Cardiac atrium fibroblast (primary cell): ENCODE data around the gene LST1. TPM values are rescaled to one million over a fixed set of nuclear protein-coding genes. Genes with fewer than 3 reads are reported as not detected.

Experiments used
- total RNA-seq: library from RNA; depleted of rRNA; stranded (reverse); fragments of >200 nt; gene quantifications from 2 replicates; pipeline ENCODE4 v1.2.3, GENCODE V29; 2015

Gene LST1
- 1.8 TPM in 1 of 2 replicates, not detected in the other for total RNA-seq

GRCh38 chr6:31586008-31586407, at the start of gene LST1:
Gene LST1, plus strand, starts transcription at chr6:31586277. Its CDS starts 1,023 bp downstream, at chr6:31587300.

GRCh38 chr6:31541658-31542521, 44.2 kb upstream of the LST1 start, which contains the start of gene DDX39B:
Gene DDX39B, minus strand, starts transcription at chr6:31542003. Its CDS starts 1,471 bp downstream, at chr6:31540532.

GRCh38 chr6:31546339-31546957, 39.6 kb upstream of the LST1 start, which contains the start of gene ATP6V1G2:
Gene ATP6V1G2, minus strand, starts transcription at chr6:31546608. Its CDS starts 49 bp downstream, at chr6:31546559.

GRCh38 chr6:31546958-31547726, 38.9 kb upstream of the LST1 start, which contains the start of gene NFKBIL1:
Gene NFKBIL1, plus strand, starts transcription at chr6:31547608. Its CDS starts 87 bp downstream, at chr6:31547695.

GRCh38 chr6:31572041-31572911, 13.8 kb upstream of the LST1 start, which contains the start of gene LTA:
Gene LTA, plus strand, starts transcription at chr6:31572289. Its CDS starts 454 bp downstream, at chr6:31572743.

GRCh38 chr6:31575335-31575901, 10.7 kb upstream of the LST1 start, which contains the start of gene TNF:
Gene TNF, plus strand, starts transcription at chr6:31575565. Its CDS starts 177 bp downstream, at chr6:31575742.

GRCh38 chr6:31582230-31582643, 3.8 kb upstream of the LST1 start, which contains the start of gene LTB:
Gene LTB, minus strand, starts transcription at chr6:31582424. Its CDS starts 7 bp downstream, at chr6:31582417.

GRCh38 chr6:31614684-31615578, 28.9 kb downstream of the LST1 start, which contains the start of gene AIF1:
Gene AIF1, plus strand, starts transcription at chr6:31615234. Its CDS starts 96 bp downstream, at chr6:31615330.

GRCh38 chr6:31620586-31621319, 34.7 kb downstream of the LST1 start, which contains the start of gene PRRC2A:
Gene PRRC2A, plus strand, starts transcription at chr6:31620715. Its CDS starts 2,075 bp downstream, at chr6:31622790.

Other genes with a start within 250 kb of the LST1 start
- 105 and 210 TPM in 2 replicates for gene HLA-B, start 229.1 kb upstream of the LST1 start, total RNA-seq
- 39.0 and 58.8 TPM in 2 replicates for gene MICA, start 182.7 kb upstream of the LST1 start, total RNA-seq
- 7.2 and 7.9 TPM in 2 replicates for gene MICB, start 88.1 kb upstream of the LST1 start, total RNA-seq
- gene MCCD1, start 57.3 kb upstream of the LST1 start, total RNA-seq, result not detected in 2 replicates
- gene DDX39B, start 44.3 kb upstream of the LST1 start, total RNA-seq, result 272 and 278 TPM in 2 replicates
- 1.3 TPM in 2 replicates for gene ATP6V1G2, start 39.7 kb upstream of the LST1 start, total RNA-seq
- 16.5 and 24.9 TPM in 2 replicates for gene NFKBIL1, start 38.7 kb upstream of the LST1 start, total RNA-seq
- gene LTA, start 14.0 kb upstream of the LST1 start, total RNA-seq, result not detected in 2 replicates
- gene TNF, start 10.7 kb upstream of the LST1 start, total RNA-seq, result 0.16 and 0.54 TPM in 2 replicates
- not detected in 2 replicates for gene LTB, start 3.9 kb upstream of the LST1 start, total RNA-seq
- gene NCR3, start 6.7 kb downstream of the LST1 start, total RNA-seq, result not detected in 2 replicates
- gene AIF1, start 29.0 kb downstream of the LST1 start, total RNA-seq, result not detected in 2 replicates
- 59.4 and 74.7 TPM in 2 replicates for gene PRRC2A, start 34.4 kb downstream of the LST1 start, total RNA-seq
- gene BAG6, start 66.4 kb downstream of the LST1 start, total RNA-seq, result 200 and 228 TPM in 2 replicates
- 7.6 TPM in 1 of 2 replicates, not detected in the other for gene APOM, start 69.6 kb downstream of the LST1 start, total RNA-seq
- gene C6orf47, start 74.5 kb downstream of the LST1 start, total RNA-seq, result 15.3 and 19.9 TPM in 2 replicates
- gene GPANK1, start 78.7 kb downstream of the LST1 start, total RNA-seq, result 23.2 and 28.5 TPM in 2 replicates
- gene CSNK2B, start 79.8 kb downstream of the LST1 start, total RNA-seq, result 218 and 219 TPM in 2 replicates
- 1.1 and 1.5 TPM in 2 replicates for gene LY6G5B, start 83.7 kb downstream of the LST1 start, total RNA-seq
- gene LY6G5C, start 94.8 kb downstream of the LST1 start, total RNA-seq, result not detected in 2 replicates
- 28.3 and 28.8 TPM in 2 replicates for gene ABHD16A, start 117.0 kb downstream of the LST1 start, total RNA-seq
- not detected in 2 replicates for gene LY6G6F, start 120.6 kb downstream of the LST1 start, total RNA-seq
- not detected in 2 replicates for gene LY6G6D, start 129.1 kb downstream of the LST1 start, total RNA-seq
- gene LY6G6C, start 135.5 kb downstream of the LST1 start, total RNA-seq, result not detected in 2 replicates
- gene MPIG6B, start 137.1 kb downstream of the LST1 start, total RNA-seq, result not detected in 2 replicates
- 32.1 and 53.8 TPM in 2 replicates for gene DDAH2, start 143.0 kb downstream of the LST1 start, total RNA-seq
- gene CLIC1, start 150.3 kb downstream of the LST1 start, total RNA-seq, result 478 and 525 TPM in 2 replicates
- gene MSH5, start 153.7 kb downstream of the LST1 start, total RNA-seq, result 2.1 and 4.3 TPM in 2 replicates
- 0.54 TPM in 1 of 2 replicates, not detected in the other for gene SAPCD1, start 176.4 kb downstream of the LST1 start, total RNA-seq
- gene VWA7, start 191.1 kb downstream of the LST1 start, total RNA-seq, result under 0.01 TPM in 1 of 2 replicates, not detected in the other
- 40.1 and 59.8 TPM in 2 replicates for gene VARS1, start 209.5 kb downstream of the LST1 start, total RNA-seq
- gene LSM2, start 220.7 kb downstream of the LST1 start, total RNA-seq, result 20.9 and 37.3 TPM in 2 replicates
- gene HSPA1L, start 229.0 kb downstream of the LST1 start, total RNA-seq, result 0.49 TPM in 1 of 2 replicates, not detected in the other
- 59.8 and 77.6 TPM in 2 replicates for gene HSPA1A, start 229.3 kb downstream of the LST1 start, total RNA-seq
- gene HSPA1B, start 241.5 kb downstream of the LST1 start, total RNA-seq, result 61.4 and 72.9 TPM in 2 replicates